ENCODE measurements around the gene PRKACG. TPM values are rescaled to one million over a fixed set of nuclear protein-coding genes. Genes with fewer than 3 reads are reported as not detected.

The PRKACG gene
- total RNA-seq, 1 donor from 2014 or later, result not detected

DNA sequence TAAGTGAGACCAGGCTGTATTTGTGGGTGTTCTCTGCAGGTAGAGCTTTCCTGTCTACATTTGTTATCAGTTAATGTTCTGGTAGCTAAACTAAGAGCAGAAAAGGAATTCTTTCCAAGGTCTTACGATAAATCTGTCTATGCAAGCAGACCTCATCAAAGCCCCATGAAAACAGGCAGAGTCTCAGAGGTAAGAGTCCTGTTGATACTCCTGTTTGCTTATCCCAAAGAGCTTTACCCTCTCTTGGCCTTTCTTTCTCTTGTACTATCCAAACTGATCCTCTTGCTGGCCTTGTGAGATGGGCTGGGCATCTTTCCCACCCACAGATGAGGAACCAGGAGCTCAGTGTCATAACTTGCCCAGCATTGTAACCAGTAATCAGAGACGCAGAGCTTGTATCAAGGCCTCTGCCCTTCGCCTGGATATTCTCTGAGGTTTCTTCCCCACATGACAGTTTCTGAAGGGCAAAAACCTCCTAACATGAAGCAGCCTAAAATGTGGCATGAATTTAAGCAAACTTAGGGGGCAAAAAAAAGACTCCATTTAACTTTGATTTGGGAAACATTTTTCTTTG lies 33.5 kb downstream of the PRKACG start:
- no peaks in the 10 kb centered on the region for H3K36me3 ChIP-seq (ENCODE audit: insufficient read depth, low read length)
- peaks cover 3% of the 10 kb centered on the region for H3K9me3 Mint-ChIP-seq (ENCODE audit: unreplicated experiment)
- no peaks in the 10 kb centered on the region for H3K4me1 ChIP-seq (ENCODE audit: insufficient read depth, low read length)
- H3K4me2 ChIP-seq (ENCODE audit: low read length), result no peak overlapping the region
- no peak overlapping the region for H3K27ac ChIP-seq (ENCODE audit: low read depth, low read length)
- no peak overlapping the region for H3K27ac Mint-ChIP-seq (ENCODE audit: unreplicated experiment)
- peaks cover 5% of the 10 kb centered on the region for H3K4me1 Mint-ChIP-seq (ENCODE audit: low read depth, unreplicated experiment)
- H3K9ac ChIP-seq (ENCODE audit: low read length), result no peak overlapping the region
- H3K79me2 ChIP-seq (ENCODE audit: insufficient read depth, low read length), result no peaks in the 10 kb centered on the region
- FAIRE-seq, result no peak
- H3K27me3 ChIP-seq (ENCODE audit: insufficient read depth, low read length), result no peaks in the 10 kb centered on the region
- TF ChIP-seq EZH2 (IDR thresholded peaks at IDR 0.05; ENCODE audit: insufficient read depth, low read length), result no peak
- TF ChIP-seq, protein P1, sequence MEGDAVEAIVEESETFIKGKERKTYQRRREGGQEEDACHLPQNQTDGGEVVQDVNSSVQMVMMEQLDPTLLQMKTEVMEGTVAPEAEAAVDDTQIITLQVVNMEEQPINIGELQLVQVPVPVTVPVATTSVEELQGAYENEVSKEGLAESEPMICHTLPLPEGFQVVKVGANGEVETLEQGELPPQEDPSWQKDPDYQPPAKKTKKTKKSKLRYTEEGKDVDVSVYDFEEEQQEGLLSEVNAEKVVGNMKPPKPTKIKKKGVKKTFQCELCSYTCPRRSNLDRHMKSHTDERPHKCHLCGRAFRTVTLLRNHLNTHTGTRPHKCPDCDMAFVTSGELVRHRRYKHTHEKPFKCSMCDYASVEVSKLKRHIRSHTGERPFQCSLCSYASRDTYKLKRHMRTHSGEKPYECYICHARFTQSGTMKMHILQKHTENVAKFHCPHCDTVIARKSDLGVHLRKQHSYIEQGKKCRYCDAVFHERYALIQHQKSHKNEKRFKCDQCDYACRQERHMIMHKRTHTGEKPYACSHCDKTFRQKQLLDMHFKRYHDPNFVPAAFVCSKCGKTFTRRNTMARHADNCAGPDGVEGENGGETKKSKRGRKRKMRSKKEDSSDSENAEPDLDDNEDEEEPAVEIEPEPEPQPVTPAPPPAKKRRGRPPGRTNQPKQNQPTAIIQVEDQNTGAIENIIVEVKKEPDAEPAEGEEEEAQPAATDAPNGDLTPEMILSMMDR (IDR thresholded peaks at IDR 0.05; ENCODE audit: insufficient read depth, low read depth, low read length), result no peak
- no peak overlapping the region for H3K4me3 ChIP-seq (ENCODE audit: insufficient read depth, low read depth, low read length)
- H3K9me3 ChIP-seq (ENCODE audit: insufficient read depth, low read depth, low read length), result no peaks in the 10 kb centered on the region
- no peak for DNase-seq (ENCODE audit: low read depth)
- H3K27me3 Mint-ChIP-seq (ENCODE audit: low read depth, unreplicated experiment), result no peaks in the 10 kb centered on the region
- H3K4me3 Mint-ChIP-seq (ENCODE audit: unreplicated experiment), result no peak overlapping the region
- no peaks in the 10 kb centered on the region for H3K36me3 Mint-ChIP-seq (ENCODE audit: low read depth, unreplicated experiment)
- no peaks in the 10 kb centered on the region for H4K20me1 ChIP-seq (ENCODE audit: insufficient read depth, low read length)
- no peak overlapping the region for H2AFZ ChIP-seq (ENCODE audit: low read depth, low read length)

DNA sequence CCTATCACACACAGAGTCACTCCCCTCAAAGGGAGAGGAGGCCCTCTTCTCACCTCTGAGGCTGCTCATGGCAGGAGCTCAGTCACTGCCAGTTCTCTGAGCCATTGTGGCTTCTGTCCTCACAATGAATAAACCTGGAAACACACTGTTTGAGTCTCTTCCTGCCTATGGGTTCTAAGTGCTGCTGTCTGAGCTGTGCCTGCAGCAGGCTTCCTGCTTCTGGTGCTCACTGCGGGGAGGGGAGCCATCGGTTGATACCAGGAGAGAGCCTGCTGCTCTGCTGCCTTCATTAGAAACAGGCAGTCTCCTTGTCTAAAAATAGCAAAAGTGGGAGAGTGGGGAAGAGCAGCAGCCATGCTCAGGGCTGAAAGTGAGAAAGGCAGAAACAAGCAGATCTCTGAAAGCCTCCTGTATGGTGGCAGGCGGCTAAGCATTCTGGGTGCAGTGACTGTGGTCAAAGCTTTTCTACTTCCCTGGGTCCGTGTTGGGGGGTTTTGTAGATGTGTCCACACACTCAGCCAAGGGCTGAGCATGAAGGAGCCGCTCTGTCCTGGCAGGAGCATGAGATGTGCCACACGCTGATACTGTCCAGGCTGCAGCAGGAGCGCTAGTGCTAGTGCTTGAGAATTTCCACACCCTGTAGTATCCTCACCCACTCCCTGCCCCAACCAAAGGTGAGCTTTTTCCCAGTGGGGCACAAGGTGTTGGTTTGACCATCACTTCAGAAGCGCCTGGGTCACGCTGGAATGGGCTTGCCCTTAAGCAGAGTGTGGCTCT lies 34.2 kb downstream of the PRKACG start:
- no peak overlapping the region for H2AFZ ChIP-seq (ENCODE audit: low read depth, low read length)
- H3K4me3 ChIP-seq (ENCODE audit: insufficient read depth, low read depth, low read length), result no peak overlapping the region
- no peaks in the 10 kb centered on the region for H3K36me3 ChIP-seq (ENCODE audit: insufficient read depth, low read length)
- H3K4me1 ChIP-seq (ENCODE audit: insufficient read depth, low read length), result no peaks in the 10 kb centered on the region
- no peak for DNase-seq (ENCODE audit: low read depth)
- no peaks in the 10 kb centered on the region for H3K36me3 Mint-ChIP-seq (ENCODE audit: low read depth, unreplicated experiment)
- no peaks in the 10 kb centered on the region for H3K27me3 Mint-ChIP-seq (ENCODE audit: low read depth, unreplicated experiment)
- peaks cover 5% of the 10 kb centered on the region for H3K4me1 Mint-ChIP-seq (ENCODE audit: low read depth, unreplicated experiment)
- no peak overlapping the region for H3K9ac ChIP-seq (ENCODE audit: low read length)
- no peak for TF ChIP-seq EZH2 (IDR thresholded peaks at IDR 0.05; ENCODE audit: insufficient read depth, low read length)
- TF ChIP-seq, protein P1 (IDR thresholded peaks at IDR 0.05; ENCODE audit: insufficient read depth, low read depth, low read length), result no peak
- no peak overlapping the region for H3K4me2 ChIP-seq (ENCODE audit: low read length)
- no peaks in the 10 kb centered on the region for H3K27me3 ChIP-seq (ENCODE audit: insufficient read depth, low read length)
- H3K4me3 Mint-ChIP-seq (ENCODE audit: unreplicated experiment), result no peak overlapping the region
- FAIRE-seq, result no peak
- no peak overlapping the region for H3K27ac Mint-ChIP-seq (ENCODE audit: unreplicated experiment)
- H3K27ac ChIP-seq (ENCODE audit: low read depth, low read length), result no peak overlapping the region
- no peaks in the 10 kb centered on the region for H4K20me1 ChIP-seq (ENCODE audit: insufficient read depth, low read length)
- H3K79me2 ChIP-seq (ENCODE audit: insufficient read depth, low read length), result no peaks in the 10 kb centered on the region
- peaks cover 3% of the 10 kb centered on the region for H3K9me3 Mint-ChIP-seq (ENCODE audit: unreplicated experiment)
- no peaks in the 10 kb centered on the region for H3K9me3 ChIP-seq (ENCODE audit: insufficient read depth, low read depth, low read length)

DNA sequence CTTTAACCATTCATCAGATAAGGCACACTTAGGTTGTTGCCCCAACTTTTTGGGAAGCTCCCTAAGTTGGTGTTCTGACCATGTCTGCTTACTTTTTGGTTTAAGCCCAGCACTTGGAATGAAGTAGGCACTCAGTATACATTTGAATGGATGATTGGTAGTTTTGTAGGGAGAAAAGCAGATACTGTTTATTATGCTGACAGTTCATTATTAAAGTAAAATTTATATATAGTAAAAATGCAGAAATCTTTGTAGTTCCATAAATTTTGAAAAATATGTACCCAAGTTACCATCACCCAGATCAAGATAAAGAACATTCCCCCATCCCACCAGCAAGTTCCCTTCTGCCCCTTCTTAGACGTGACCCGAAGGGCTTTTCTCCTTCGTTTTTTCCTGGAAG lies 35.4 kb downstream of the PRKACG start:
- peaks cover 5% of the 10 kb centered on the region for H3K4me1 Mint-ChIP-seq (ENCODE audit: low read depth, unreplicated experiment)
- TF ChIP-seq EZH2 (IDR thresholded peaks at IDR 0.05; ENCODE audit: insufficient read depth, low read length), result no peak
- TF ChIP-seq, protein P1 (IDR thresholded peaks at IDR 0.05; ENCODE audit: insufficient read depth, low read depth, low read length), result no peak
- H3K27me3 Mint-ChIP-seq (ENCODE audit: low read depth, unreplicated experiment), result no peaks in the 10 kb centered on the region
- H3K4me2 ChIP-seq (ENCODE audit: low read length), result no peak overlapping the region
- no peak overlapping the region for H3K4me3 ChIP-seq (ENCODE audit: insufficient read depth, low read depth, low read length)
- no peaks in the 10 kb centered on the region for H3K27me3 ChIP-seq (ENCODE audit: insufficient read depth, low read length)
- H3K36me3 Mint-ChIP-seq (ENCODE audit: low read depth, unreplicated experiment), result no peaks in the 10 kb centered on the region
- no peak overlapping the region for H2AFZ ChIP-seq (ENCODE audit: low read depth, low read length)
- H3K27ac Mint-ChIP-seq (ENCODE audit: unreplicated experiment), result no peak overlapping the region
- no peaks in the 10 kb centered on the region for H4K20me1 ChIP-seq (ENCODE audit: insufficient read depth, low read length)
- peaks cover 3% of the 10 kb centered on the region for H3K9me3 Mint-ChIP-seq (ENCODE audit: unreplicated experiment)
- no peak overlapping the region for H3K27ac ChIP-seq (ENCODE audit: low read depth, low read length)
- no peak overlapping the region for H3K9ac ChIP-seq (ENCODE audit: low read length)
- H3K9me3 ChIP-seq (ENCODE audit: insufficient read depth, low read depth, low read length), result no peaks in the 10 kb centered on the region
- H3K79me2 ChIP-seq (ENCODE audit: insufficient read depth, low read length), result no peaks in the 10 kb centered on the region
- no peak overlapping the region for H3K4me3 Mint-ChIP-seq (ENCODE audit: unreplicated experiment)
- no peaks in the 10 kb centered on the region for H3K4me1 ChIP-seq (ENCODE audit: insufficient read depth, low read length)
- DNase-seq (ENCODE audit: low read depth) (no peak), FAIRE-seq (no peak)
- H3K36me3 ChIP-seq (ENCODE audit: insufficient read depth, low read length), result no peaks in the 10 kb centered on the region
